IMR-90 (cell line): ENCODE measurements around the gene FASLG. TPM values are rescaled to one million over a fixed set of nuclear protein-coding genes. Genes with fewer than 3 reads are reported as not detected.
"Not testable (repeated sequence)": the region's sequence is repeated elsewhere in the genome, so short reads cannot be mapped to it uniquely, and the experiment has no call there.

ENCODE experiments used
- ATAC-seq: fragments of 200-7000 bp; cut with Tn5 transposase; 2 replicates; pipeline ENCODE4 v1.9.1; 2020; ENCODE audit warnings: low read depth, mild to moderate bottlenecking, moderate library complexity
- BruUV-seq: library from RNA; stranded (reverse); fragments of 400-500 nt; replicated peaks from 2 replicates; lab custom pipeline; 2021; lab: Mats Ljungman, UMichigan
- CTCF ChIA-PET: fragments of 300-600 bp; formaldehyde crosslinking; extraction: SDS; loops from one replicate; lab custom pipeline; 2021; ENCODE audit warnings: antibody characterized with exemption; lab: Yijun Ruan, JAX
- POLR2A ChIA-PET: fragments of 300-600 bp; sonication (Branson Sonifier 250); formaldehyde crosslinking; loops from one replicate; lab custom pipeline; 2022; ENCODE audit warnings: antibody characterized with exemption; ENCODE audit not compliant: unreplicated experiment; lab: Charles Lee
- DNase-seq: peaks from one replicate; pipeline ENCODE4 v3.0.0; 2013
- H2AFZ ChIP-seq: replicated peaks from 2 replicates; pipeline ENCODE3; 2013; ENCODE audit warnings: low read length, mild to moderate bottlenecking; ENCODE audit not compliant: poor library complexity
- H2AK5ac ChIP-seq: 2 replicates; pipeline ENCODE4 v1.6.1; 2013; ENCODE audit warnings: low read depth, low read length, inconsistent platforms
- H2AK9ac ChIP-seq: replicated peaks from 2 replicates; pipeline ENCODE3; 2013; ENCODE audit warnings: mild to moderate bottlenecking, low read depth, low read length, moderate library complexity; ENCODE audit not compliant: poor library complexity
- H2BK120ac ChIP-seq: 2 replicates; pipeline ENCODE4 v1.6.1; 2013; ENCODE audit warnings: low read depth, low read length, inconsistent platforms
- H2BK15ac ChIP-seq: 3 replicates; pipeline ENCODE4 v1.6.1; 2013; ENCODE audit warnings: low read depth, low read length, inconsistent platforms
- H2BK20ac ChIP-seq: 2 replicates; pipeline ENCODE4 v1.6.1; 2013; ENCODE audit warnings: low read depth, mild to moderate bottlenecking, inconsistent platforms, low read length, moderate library complexity
- H2BK5ac ChIP-seq: 2 replicates; pipeline ENCODE4 v1.6.1; 2013; ENCODE audit warnings: mild to moderate bottlenecking, low read depth, low read length, inconsistent platforms; ENCODE audit not compliant: poor library complexity, severe bottlenecking
- H3K14ac ChIP-seq: replicated peaks from 2 replicates; pipeline ENCODE4 v1.6.1; 2013; ENCODE audit warnings: low read depth, low read length, inconsistent platforms
- H3K18ac ChIP-seq: 2 replicates; pipeline ENCODE4 v1.6.1; 2013; ENCODE audit warnings: low read depth, low read length, control low read depth
- H3K23ac ChIP-seq: 2 replicates; pipeline ENCODE4 v1.6.1; 2013; ENCODE audit warnings: low read depth, low read length, inconsistent platforms
- H3K27ac ChIP-seq: 2 replicates; pipeline ENCODE4 v1.5.1; 2013; ENCODE audit warnings: mild to moderate bottlenecking, control low read depth, low read length; ENCODE audit not compliant: insufficient read depth
- H3K27me3 ChIP-seq: 2 replicates; pipeline ENCODE4 v1.6.1; 2013; ENCODE audit warnings: low read length; ENCODE audit not compliant: control insufficient read depth, insufficient read depth
- H3K36me3 ChIP-seq: 2 replicates; pipeline ENCODE4 v1.6.1; 2013; ENCODE audit warnings: low read length, mixed read lengths; ENCODE audit not compliant: control insufficient read depth, insufficient read depth
- H3K4ac ChIP-seq: 2 replicates; pipeline ENCODE4 v1.6.1; 2013; ENCODE audit warnings: low read depth, low read length, inconsistent platforms
- H3K4me1 ChIP-seq: 2 replicates; pipeline ENCODE4 v1.6.1; 2013; ENCODE audit warnings: low read length, mixed read lengths; ENCODE audit not compliant: control insufficient read depth, insufficient read depth
- H3K4me2 ChIP-seq: 2 replicates; pipeline ENCODE4 v1.6.1; 2013; ENCODE audit warnings: low read depth, mild to moderate bottlenecking, control low read depth, low read length, moderate library complexity
- H3K4me3 ChIP-seq: 2 replicates; pipeline ENCODE4 v1.5.1; 2013; ENCODE audit warnings: low read depth, mild to moderate bottlenecking, control low read depth, low read length, moderate library complexity; ENCODE audit not compliant: insufficient read depth
- H3K56ac ChIP-seq: 2 replicates; pipeline ENCODE4 v1.6.1; 2013; ENCODE audit warnings: low read length, inconsistent platforms; ENCODE audit not compliant: insufficient read depth; ENCODE audit errors: extremely low read depth
- H3K79me1 ChIP-seq, 2 experiments: 2 replicates each; pipeline ENCODE4 v1.6.1; 2013; ENCODE audit warnings: low read length in 2 of 2, inconsistent platforms in 1 of 2, low read depth in 1 of 2
- H3K9ac ChIP-seq: 2 replicates; pipeline ENCODE4 v1.6.1; 2013; ENCODE audit warnings: low read depth, low read length, control low read depth
- H3K9me1 ChIP-seq: 2 replicates; pipeline ENCODE4 v1.6.1; 2013; ENCODE audit warnings: low read length, inconsistent platforms; ENCODE audit not compliant: insufficient read depth
- H3K9me3 ChIP-seq: 2 replicates; pipeline ENCODE4 v1.6.1; 2013; ENCODE audit warnings: low read length; ENCODE audit not compliant: control insufficient read depth, insufficient read depth
- H4K20me1 ChIP-seq: 2 replicates; pipeline ENCODE4 v1.6.1; 2013; ENCODE audit warnings: low read length, inconsistent platforms; ENCODE audit not compliant: insufficient read depth
- H4K5ac ChIP-seq: 2 replicates; pipeline ENCODE4 v1.6.1; 2013; ENCODE audit warnings: mild to moderate bottlenecking, low read depth, low read length, control low read depth
- H4K8ac ChIP-seq, 2 experiments: 2 replicates each; pipeline ENCODE4 v1.6.1; 2013; ENCODE audit warnings: low read depth in 2 of 2, low read length in 2 of 2, control low read depth in 1 of 2, inconsistent platforms in 1 of 2
- H4K91ac ChIP-seq: 2 replicates; pipeline ENCODE4 v1.6.1; 2013; ENCODE audit warnings: low read depth, low read length, inconsistent platforms; ENCODE audit not compliant: insufficient read depth
- WGBS, 2 experiments: methylation state at CpG; one replicate each; pipeline versions ENCODE4 v1.1.5 to v1.1.7; 2013; ENCODE audit warnings: missing lambda C conversion rate in 2 of 2; ENCODE audit not compliant: insufficient read length in 1 of 2; ENCODE audit errors: extremely low coverage in 2 of 2; 5-methylcytosine and 5-hydroxymethylcytosine counted together
- dilution Hi-C: fragments of 300-500 bp; cut with HindIII; formaldehyde crosslinking; loops from one replicate; pipeline ENCODE4 v1.14.3; 2018; ENCODE audit warnings: low sequenced_read_pairs; ENCODE audit not compliant: unreplicated experiment
- in situ Hi-C: fragments of 300-500 bp; cut with MboI; formaldehyde crosslinking; loops from 3 replicates; pipeline ENCODE4 v1.14.3; 2019; ENCODE audit warnings: low sequenced_read_pairs, inconsistent platforms, mixed read lengths
- intact Hi-C: fragments of 100-400 bp; cut with micrococcal nuclease; formaldehyde crosslinking; loops from 2 replicates; pipeline ENCODE4 v1.10.0; 2022
- polyA plus RNA-seq, 3 experiments: library from polyadenylated mRNA; depleted of rRNA; stranded (reverse); fragments of >200 nt; gene quantifications; 2 replicates each; pipeline ENCODE4 v1.2.3, GENCODE V29; 2012; ENCODE audit warnings: low replicate concordance in 1 of 3
- total RNA-seq: library from RNA; depleted of rRNA; stranded (reverse); fragments of >200 nt; gene quantifications from 2 replicates; pipeline ENCODE4 v1.2.3, GENCODE V29; 2012

Gene FASLG
- total and polyA plus RNA-seq, 2 of the 4 experiments (the other 2 are of a cell fraction): 0.14 to 0.18 TPM

- intact Hi-C loops, H4K91ac ChIP-seq, H2AK9ac ChIP-seq, H2BK120ac ChIP-seq, H3K56ac ChIP-seq, H3K14ac ChIP-seq, H3K9ac ChIP-seq, H2BK5ac ChIP-seq, H3K27me3 ChIP-seq, BruUV-seq, H3K27ac ChIP-seq, CTCF ChIA-PET, H3K4me1 ChIP-seq, H4K8ac ChIP-seq, H4K20me1 ChIP-seq, H2AFZ ChIP-seq, in situ Hi-C loops, DNase-seq, H4K5ac ChIP-seq, H3K4ac ChIP-seq, dilution Hi-C loops, H3K9me1 ChIP-seq, H3K4me3 ChIP-seq, H2BK15ac ChIP-seq, ATAC-seq, POLR2A ChIA-PET, H3K79me1 ChIP-seq, H3K18ac ChIP-seq, H3K4me2 ChIP-seq, H3K36me3 ChIP-seq, H2BK20ac ChIP-seq, H3K23ac ChIP-seq, H2AK5ac ChIP-seq: not testable (repeated sequence)
- peaks cover 25% of the 10 kb centered on the region for H3K9me3 ChIP-seq
- WGBS, 2 experiments: 78% methylated on average over 1 of the region's 9 CpGs; no CpG with 5 or more reads in 1 of the 2 experiments
These were observed 38.3 kb upstream of the FASLG start for GRCh38 chr1:172620603-172621002.
